Left cardiac atrium (tissue), 4 donors: ENCODE results near the gene DYNC2H1. TPM values are rescaled to one million over a fixed set of nuclear protein-coding genes. Genes with fewer than 3 reads are reported as not detected.
"Not testable (repeated sequence)": the region's sequence is repeated elsewhere in the genome, so short reads cannot be mapped to it uniquely, and the experiment has no call there.

Experiments
- ATAC-seq, 2 donors: fragments of 200-7000 bp; cut with Tn5 transposase; one replicate each; pipeline ENCODE4 v1.9.1; 2020; ENCODE audit warnings: mild to moderate bottlenecking in 2 of 2, moderate library complexity in 2 of 2
- DNase-seq: peaks from one replicate; pipeline ENCODE4 v3.0.0-alpha.2; 2020
- intact Hi-C, 2 donors: fragments of 100-400 bp; cut with DNase I; formaldehyde crosslinking; loops; one replicate each; pipeline versions ENCODE4 v1.14.1 to v1.15.1; 2022 to 2023
- total RNA-seq, 2 donors: library from RNA; stranded (reverse); fragmentation: NEBNext Ultra II Directional; extraction: Animal tissue kit (Norgen Biotek cat#: 25700); gene quantifications; one replicate each; pipeline ENCODE4 v1.2.1, GENCODE V29; 2021
- donor health status: DM: no; HTN: yes; CAD: no.
- donor health status: DM: no; HTN: yes; CAD: no; lungs with severe emphysema.
- donor health status: DM: yes; HTN: yes; CAD: no.
- donor health status: Dilated cardiomyopathy.

The DYNC2H1 gene
- total RNA-seq, 2 donors from 2014 or later: 6.5 to 7.2 TPM

- intact Hi-C loops: no loop called here
- no peak for DNase-seq
- ATAC-seq: no peak
Measured at GRCh38 chr11:103114836-103115235, 5.6 kb downstream of the DYNC2H1 start.

- DNase-seq: no peak
- no peak for ATAC-seq
- intact Hi-C loops: no loop called here
Measured at GRCh38 chr11:103125462-103125861, 16.2 kb downstream of the DYNC2H1 start.

DNA sequence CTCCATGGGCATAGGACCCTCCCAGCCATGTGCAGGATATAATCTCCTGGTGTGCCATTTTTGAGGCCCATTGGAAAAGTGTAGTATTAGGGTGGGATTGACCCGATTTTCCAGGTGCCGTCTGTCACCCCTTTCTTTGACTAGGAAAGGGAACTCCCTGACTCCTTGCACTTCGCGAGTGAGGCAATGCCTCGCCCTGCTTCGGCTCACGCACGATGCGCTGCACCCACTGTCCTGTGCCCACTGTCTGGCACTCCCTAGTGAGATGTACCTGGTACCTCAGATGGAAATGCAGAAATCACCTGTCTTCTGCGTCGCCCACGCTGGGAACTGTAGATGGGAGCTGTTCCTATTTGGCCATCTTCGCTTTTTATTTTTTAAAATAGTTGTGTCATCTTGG lies 32.8 kb downstream of the DYNC2H1 start:
- DNase-seq, intact Hi-C loops: not testable (repeated sequence)

GRCh38 chr11:103147627-103148026 lies 38.4 kb downstream of the DYNC2H1 start:
- intact Hi-C loops: no loop called here
- DNase-seq (no peak), ATAC-seq (no peak)

More for the DNA sequence above, 32.8 kb downstream of the DYNC2H1 start:
- ATAC-seq: not testable (repeated sequence)

DNA sequence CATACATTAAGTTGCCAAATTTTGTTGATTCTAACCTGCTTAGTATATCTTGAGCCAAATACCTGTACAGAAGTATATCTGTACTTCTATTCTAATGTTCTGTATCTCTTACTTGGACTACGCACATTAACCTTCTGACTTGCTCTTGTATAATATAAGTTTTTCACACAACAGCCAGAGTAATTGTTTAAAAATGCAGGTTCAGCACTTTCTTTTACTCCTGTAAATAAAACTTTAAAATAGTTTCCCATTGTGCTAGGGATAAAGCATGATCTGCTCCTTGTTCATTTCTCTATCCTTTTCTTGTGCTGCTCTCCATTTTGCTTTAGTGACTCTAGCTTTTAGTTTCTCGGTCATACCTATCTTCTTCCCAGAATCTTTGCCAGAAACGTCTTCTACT lies 48.3 kb downstream of the DYNC2H1 start:
- no peak for ATAC-seq
- intact Hi-C loops: no loop called here

DNA sequence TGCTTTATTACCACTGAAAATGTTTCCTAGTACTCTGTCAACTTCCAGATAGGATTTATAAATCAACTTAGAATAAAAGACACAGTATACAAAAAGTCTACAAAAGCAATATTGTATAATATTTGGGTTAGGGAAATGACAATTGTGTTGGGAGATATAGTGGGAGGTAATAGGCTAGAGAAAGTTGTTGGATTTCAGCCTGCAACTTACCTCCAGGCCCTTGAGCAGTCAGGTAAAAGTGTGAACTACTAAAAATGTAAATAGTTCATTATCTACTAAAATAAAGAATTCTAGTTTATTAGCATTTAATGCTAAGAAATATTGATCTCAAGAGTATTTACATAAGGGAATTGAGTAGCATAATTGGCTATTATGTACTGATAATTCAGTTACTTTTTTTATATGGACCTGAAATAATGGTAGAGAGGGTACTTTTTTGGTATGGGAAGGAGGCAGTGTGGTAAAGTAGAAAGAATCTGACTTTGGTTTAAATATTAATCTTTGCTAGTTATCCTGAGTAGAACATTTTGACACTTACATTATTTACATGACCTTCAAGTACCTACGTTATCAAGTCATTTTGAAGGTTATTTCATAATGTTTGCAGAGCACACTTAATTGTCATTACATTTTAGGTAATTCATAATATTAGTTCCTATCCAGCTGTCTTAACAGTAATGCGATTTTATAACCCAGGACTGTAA lies 55.0 kb downstream of the DYNC2H1 start:
- intact Hi-C loops: no loop called here
- DNase-seq (no peak), ATAC-seq (no peak)

More for the DNA sequence above, 48.3 kb downstream of the DYNC2H1 start:
- no peak for DNase-seq

- DNase-seq (no peak), ATAC-seq (no peak)
- intact Hi-C loops: no loop called here
Measured at GRCh38 chr11:103167166-103167565, 57.9 kb downstream of the DYNC2H1 start.

DNA sequence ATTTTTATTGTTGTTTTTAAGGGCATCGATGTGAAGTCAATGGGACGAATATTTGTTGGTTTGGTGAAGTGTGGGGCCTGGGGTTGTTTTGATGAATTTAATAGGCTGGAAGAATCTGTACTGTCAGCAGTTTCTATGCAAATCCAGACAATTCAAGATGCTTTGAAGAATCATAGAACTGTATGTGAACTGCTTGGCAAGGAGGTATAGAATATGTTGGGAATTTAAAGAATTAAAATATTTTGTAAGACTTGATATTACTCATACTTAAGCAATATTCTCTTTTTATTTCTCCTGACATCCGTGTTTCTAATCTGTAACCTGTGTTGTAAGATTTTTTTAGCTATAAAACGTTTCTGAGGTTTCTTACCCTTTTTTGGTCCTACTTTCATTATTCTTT lies 61.6 kb downstream of the DYNC2H1 start:
- DNase-seq: no peak
- intact Hi-C loops: no loop called here

GRCh38 chr11:103175461-103176129 lies 66.4 kb downstream of the DYNC2H1 start:
- no peak for ATAC-seq

More for the DNA sequence above, 61.6 kb downstream of the DYNC2H1 start:
- peak in 1 of 2 donors; percentile 34 for ATAC-seq

GRCh38 chr11:103183981-103184611 lies 74.9 kb downstream of the DYNC2H1 start:
- ATAC-seq (no peak), DNase-seq (no peak)

More at GRCh38 chr11:103175461-103176129, 66.4 kb downstream of the DYNC2H1 start:
- intact Hi-C loops: no loop called here
- DNase-seq: no peak

DNA sequence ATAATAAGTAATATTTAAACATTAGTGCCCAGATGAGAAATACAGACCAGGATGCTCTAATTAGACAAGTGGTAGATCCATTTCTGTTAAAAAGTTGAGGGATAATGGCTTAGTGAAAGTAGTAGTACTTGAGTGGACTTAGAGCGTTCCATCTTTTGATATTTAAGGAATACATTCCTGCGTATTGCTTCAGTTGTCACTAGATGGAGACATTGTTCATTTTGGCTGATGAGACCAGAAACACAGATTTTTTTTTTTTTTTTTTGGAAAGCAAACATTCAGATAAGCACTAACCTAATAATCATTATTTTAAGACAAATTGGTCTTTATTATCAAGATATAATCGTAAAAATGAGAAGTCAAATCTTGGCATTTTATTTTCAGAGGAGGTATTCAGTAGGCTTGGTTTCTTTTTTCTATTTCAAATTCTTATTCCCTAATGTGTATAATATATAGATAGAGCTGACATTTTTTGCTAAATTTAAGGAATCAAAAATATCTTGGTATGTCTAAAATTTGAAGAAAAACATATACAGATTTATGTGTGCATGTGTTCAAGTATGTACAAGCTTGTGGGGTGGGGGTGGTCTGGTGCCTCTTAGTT lies 92.9 kb downstream of the DYNC2H1 start:
- no peak for ATAC-seq
- intact Hi-C loops: loop anchor here in 1 of 2 donors (10.0 kb wide), 1 partner anchor 403 kb away; no protein-coding TSS in a partner anchor

More at GRCh38 chr11:103183981-103184611, 74.9 kb downstream of the DYNC2H1 start:
- intact Hi-C loops: no loop called here

DNA sequence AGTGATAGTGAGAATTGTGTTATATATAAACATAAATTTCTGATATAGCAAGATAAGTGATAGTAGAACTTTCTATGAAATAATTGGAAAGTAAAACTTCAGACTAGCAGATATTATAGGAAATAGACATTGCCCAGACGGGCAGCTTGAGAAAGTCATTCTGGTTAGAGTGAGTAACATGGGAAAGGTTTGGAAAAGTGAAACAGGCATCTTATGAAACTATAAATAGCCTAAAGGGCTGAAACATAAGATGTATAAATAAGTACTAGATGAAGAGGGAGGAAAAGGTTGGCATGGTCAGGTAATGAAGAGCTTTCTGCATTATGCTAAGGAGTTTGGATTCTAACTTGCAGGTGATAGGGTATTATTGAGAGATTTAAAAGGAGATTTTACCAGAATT lies 101.3 kb downstream of the DYNC2H1 start:
- DNase-seq (no peak), ATAC-seq (no peak)
- intact Hi-C loops: no loop called here

More for the DNA sequence above, 92.9 kb downstream of the DYNC2H1 start:
- DNase-seq: no peak

GRCh38 chr11:103215812-103216211 lies 106.6 kb downstream of the DYNC2H1 start:
- no peak for DNase-seq
- no peak for ATAC-seq

DNA sequence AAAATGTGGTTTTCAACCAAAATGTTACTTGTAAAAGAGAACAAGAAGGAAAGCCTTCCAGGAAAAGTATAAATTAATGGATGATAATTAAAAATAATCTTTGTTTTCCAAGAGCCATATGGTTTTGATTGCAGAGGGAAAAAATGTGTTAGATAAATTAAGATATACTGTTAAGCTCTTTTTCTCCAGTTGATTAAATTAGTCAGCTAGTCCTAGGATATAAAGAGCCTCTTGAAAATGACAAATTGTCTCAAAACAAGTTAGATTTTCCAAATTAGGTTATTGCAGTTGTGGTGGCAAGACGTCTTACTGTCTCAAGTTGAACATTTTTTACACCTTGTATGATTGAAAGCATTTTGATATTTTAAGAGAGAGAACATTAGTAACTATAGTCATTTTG lies 110.9 kb downstream of the DYNC2H1 start:
- intact Hi-C loops: no loop called here
- ATAC-seq (no peak), DNase-seq (no peak)

More at GRCh38 chr11:103215812-103216211, 106.6 kb downstream of the DYNC2H1 start:
- intact Hi-C loops: no loop called here

DNA sequence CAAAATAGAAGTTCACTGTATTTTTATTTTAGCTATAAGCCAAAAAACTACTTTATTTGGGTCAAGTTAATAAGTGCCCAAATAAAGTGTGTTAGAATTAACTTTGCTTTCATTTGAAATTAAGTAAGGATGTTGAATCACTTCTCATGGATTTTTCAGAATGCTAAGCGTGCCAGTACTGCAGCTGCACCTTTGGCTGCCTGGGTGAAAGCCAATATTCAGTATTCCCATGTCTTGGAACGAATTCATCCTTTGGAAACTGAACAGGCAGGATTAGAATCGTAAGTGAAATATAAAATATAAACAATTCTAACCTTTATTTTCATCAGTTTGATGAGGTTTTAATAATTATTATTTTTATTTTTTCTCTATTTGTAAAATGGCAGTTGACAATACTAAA lies 113.6 kb downstream of the DYNC2H1 start:
- intact Hi-C loops: no loop called here
- ATAC-seq: no peak
- DNase-seq: no peak

GRCh38 chr11:103228807-103229206 lies 119.6 kb downstream of the DYNC2H1 start:
- ATAC-seq (no peak), DNase-seq (no peak)
- intact Hi-C loops: no loop called here

GRCh38 chr11:103234974-103235373 lies 125.7 kb downstream of the DYNC2H1 start:
- intact Hi-C loops: no loop called here
- ATAC-seq (no peak), DNase-seq (no peak)

GRCh38 chr11:103241574-103241973 lies 132.3 kb downstream of the DYNC2H1 start:
- no peak for ATAC-seq
- intact Hi-C loops: no loop called here
- no peak for DNase-seq

DNA sequence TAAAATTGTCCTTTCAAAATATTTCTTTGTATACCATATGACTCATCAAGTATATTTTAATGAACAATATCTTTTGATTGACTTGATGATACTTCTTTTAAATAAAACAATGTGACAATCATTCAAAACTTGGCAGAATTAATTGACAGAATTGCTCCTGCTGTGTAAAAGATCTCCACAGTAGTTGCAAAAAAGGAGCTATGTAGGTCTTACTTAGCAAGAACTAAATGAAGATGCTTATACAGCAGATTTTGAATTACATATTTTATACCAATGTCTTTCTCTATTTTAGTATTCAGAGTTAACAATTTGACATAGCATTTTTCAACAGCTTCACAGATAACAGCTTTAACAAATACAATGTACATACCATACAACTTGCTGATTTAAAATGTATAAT lies 144.9 kb downstream of the DYNC2H1 start:
- no peak for ATAC-seq
- no peak for DNase-seq

DNA sequence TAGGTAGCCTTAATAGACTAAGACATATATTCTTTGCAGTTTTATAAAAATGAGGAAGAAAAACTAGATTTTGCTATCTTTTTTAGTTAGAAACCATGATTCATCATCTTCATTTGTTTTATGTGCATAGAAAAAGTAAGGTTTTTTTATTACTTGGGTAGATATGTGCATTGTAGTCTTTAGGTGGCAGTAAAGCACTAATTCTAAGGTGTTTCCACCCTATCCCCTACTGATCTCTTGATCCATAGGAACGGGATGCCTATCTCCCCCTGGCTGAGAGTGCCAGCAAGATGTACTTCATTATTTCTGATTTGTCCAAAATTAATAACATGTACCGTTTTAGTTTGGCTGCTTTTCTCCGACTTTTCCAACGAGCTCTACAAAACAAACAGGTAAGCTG lies 148.1 kb downstream of the DYNC2H1 start:
- intact Hi-C loops: no loop called here
- DNase-seq (no peak), ATAC-seq (no peak)

More for the DNA sequence above, 144.9 kb downstream of the DYNC2H1 start:
- intact Hi-C loops: no loop called here
